Neural cell (in vitro differentiated cells): ENCODE data around the gene SOX18. TPM values are rescaled to one million over a fixed set of nuclear protein-coding genes. Genes with fewer than 3 reads are reported as not detected.

Source experiments
- H2AFZ ChIP-seq: fragments of 200-600, 300-800 bp; sonication (generic), shearing (Covaris generic); 2 replicates; pipeline ENCODE4 v1.6.0; 2014; ENCODE audit warnings: low read depth, mild to moderate bottlenecking, antibody characterized with exemption, low read length, moderate library complexity
- H3F3A ChIP-seq: fragments of 200-600 bp; shearing (Covaris generic); 2 replicates; pipeline ENCODE4 v1.6.1; 2016; ENCODE audit warnings: mild to moderate bottlenecking, moderate library complexity, mixed read lengths, antibody characterized with exemption, low read length; ENCODE audit not compliant: insufficient read depth, poor library complexity, severe bottlenecking
- H3K27ac ChIP-seq: fragments of 200-600, 300-800 bp; sonication (generic), shearing (Covaris generic); 2 replicates; pipeline ENCODE4 v1.5.1; 2014; ENCODE audit warnings: mild to moderate bottlenecking, low read length, moderate library complexity
- H3K27me3 ChIP-seq: fragments of 300-800, 200-600 bp; sonication (generic), shearing (Covaris generic); 2 replicates; pipeline ENCODE4 v1.6.0; 2014; ENCODE audit warnings: mild to moderate bottlenecking, low read depth, low read length, moderate library complexity; ENCODE audit not compliant: insufficient read depth
- H3K36me3 ChIP-seq: fragments of 300-800, 200-600 bp; sonication (generic), shearing (Covaris generic); 2 replicates; pipeline ENCODE4 v1.5.1; 2014; ENCODE audit warnings: mild to moderate bottlenecking, antibody characterized with exemption, low read length, moderate library complexity; ENCODE audit not compliant: insufficient read depth
- H3K4me2 ChIP-seq: fragments of 300-800, 200-600 bp; sonication (generic), shearing (Covaris generic); 2 replicates; pipeline ENCODE4 v1.6.0; 2014; ENCODE audit warnings: mild to moderate bottlenecking, low read length
- H3K4me3 ChIP-seq: fragments of 300-800, 200-600 bp; sonication (generic), shearing (Covaris generic); 2 replicates; pipeline ENCODE4 v1.5.1; 2014; ENCODE audit warnings: mild to moderate bottlenecking, low read length, moderate library complexity
- H3K79me2 ChIP-seq: fragments of 200-600 bp; shearing (Covaris generic); replicated peaks from 2 replicates; pipeline ENCODE4 v1.6.0; 2014; ENCODE audit warnings: mild to moderate bottlenecking, low read length, moderate library complexity; ENCODE audit not compliant: insufficient read depth
- H3K9ac ChIP-seq: fragments of 300-800, 200-600 bp; sonication (generic), shearing (Covaris generic); 2 replicates; pipeline ENCODE4 v1.6.1; 2016; ENCODE audit warnings: mild to moderate bottlenecking, low read length, mixed read lengths
- H3K9me2 ChIP-seq: fragments of 200-600 bp; shearing (Covaris generic); 2 replicates; pipeline ENCODE4 v1.6.1; 2016; ENCODE audit warnings: mild to moderate bottlenecking, low read length, mixed read lengths; ENCODE audit not compliant: insufficient read depth
- H3K9me3 ChIP-seq: fragments of 200-600, 300-800 bp; sonication (generic), shearing (Covaris generic); 2 replicates; pipeline ENCODE4 v1.6.1; 2016; ENCODE audit warnings: mild to moderate bottlenecking, mixed run types, low read length, moderate library complexity, mixed read lengths
- H4K20me1 ChIP-seq: fragments of 200-600 bp; shearing (Covaris generic); 2 replicates; pipeline ENCODE4 v1.6.1; 2016; ENCODE audit warnings: mild to moderate bottlenecking, mixed run types; ENCODE audit not compliant: insufficient read depth
- CTCF ChIP-seq: fragments of 450-650 bp; IDR thresholded peaks from 2 replicates; pipeline ENCODE4 v1.5.1; 2014; ENCODE audit warnings: antibody characterized with exemption, mild to moderate bottlenecking, moderate library complexity; ENCODE audit not compliant: poor library complexity, severe bottlenecking
- EP300 ChIP-seq: fragments of 450-650 bp; conservative IDR thresholded peaks from 2 replicates; pipeline ENCODE4 v1.6.1; 2014; ENCODE audit warnings: antibody characterized with exemption, mild to moderate bottlenecking, moderate library complexity; ENCODE audit not compliant: poor library complexity, severe bottlenecking
- EZH2 ChIP-seq: fragments of 200-600, 300-800 bp; shearing (Covaris generic), sonication (generic); IDR thresholded peaks from 2 replicates; pipeline ENCODE4 v1.6.1; 2014; ENCODE audit warnings: antibody characterized with exemption, low read length, borderline replicate concordance, mild to moderate bottlenecking; ENCODE audit not compliant: insufficient read depth, poor library complexity, severe bottlenecking
- MXI1 ChIP-seq: fragments of 450-650 bp; conservative IDR thresholded peaks from 2 replicates; pipeline ENCODE4 v1.6.1; 2014; ENCODE audit warnings: antibody characterized with exemption, mild to moderate bottlenecking; ENCODE audit not compliant: poor library complexity, severe bottlenecking
- POLR2AphosphoS5 ChIP-seq: IDR thresholded peaks from 2 replicates; pipeline ENCODE4 v1.6.1; 2012
- RAD21 ChIP-seq: fragments of 450-650 bp; conservative IDR thresholded peaks from 2 replicates; pipeline ENCODE4 v1.6.1; 2014; ENCODE audit warnings: antibody characterized with exemption, mild to moderate bottlenecking, moderate library complexity
- REST ChIP-seq: IDR thresholded peaks from 2 replicates; pipeline ENCODE4 v1.6.1; 2012; ENCODE audit warnings: borderline replicate concordance
- SMC3 ChIP-seq: fragments of 450-650 bp; conservative IDR thresholded peaks from 2 replicates; pipeline ENCODE4 v1.6.1; 2014; ENCODE audit warnings: antibody characterized with exemption, mild to moderate bottlenecking, moderate library complexity; ENCODE audit not compliant: poor library complexity
- TAF1 ChIP-seq: IDR thresholded peaks from 2 replicates; pipeline ENCODE4 v1.6.1; 2012; ENCODE audit warnings: low read depth
- polyA plus RNA-seq: library from polyadenylated mRNA; depleted of rRNA; stranded (reverse); fragments of >200 nt; gene quantifications from 2 replicates; pipeline ENCODE4 v1.2.3, GENCODE V29; 2014

Gene SOX18
- polyA plus RNA-seq, 1 donor from 2014 or later: 0.12 TPM

GRCh38 chr20:64003960-64004725 is 45.3 kb downstream of the SOX18 start:
- no peaks in the 10 kb centered on the region for H4K20me1 ChIP-seq
- TF ChIP-seq EP300 (no peak), REST (no peak), POLR2AphosphoS5 (no peak), RAD21 (no peak)
- H3K27ac ChIP-seq: no peak overlapping the region

GRCh38 chr20:64001607-64002011 is 47.8 kb downstream of the SOX18 start:
- Histone ChIP-seq H3K4me2 (no peak overlapping the region), H2AFZ (no peak overlapping the region), H3K36me3 (no peaks in the 10 kb centered on the region), H3K4me3 (no peak overlapping the region), H4K20me1 (no peaks in the 10 kb centered on the region), H3K27me3 (no peaks in the 10 kb centered on the region), H3K9ac (no peak overlapping the region), H3K79me2 (no peaks in the 10 kb centered on the region), H3K27ac (no peak overlapping the region), H3K9me2 (no peaks in the 10 kb centered on the region), H3F3A (no peaks in the 10 kb centered on the region), H3K9me3 (no peaks in the 10 kb centered on the region)
- TF ChIP-seq TAF1 (no peak), RAD21 (no peak), MXI1 (no peak), POLR2AphosphoS5 (no peak), EZH2 (no peak), SMC3 (no peak), CTCF (no peak)

More at GRCh38 chr20:64003960-64004725, 45.3 kb downstream of the SOX18 start:
- H2AFZ ChIP-seq: no peak overlapping the region
- no peaks in the 10 kb centered on the region for H3K27me3 ChIP-seq
- no peak overlapping the region for H3K4me3 ChIP-seq
- H3K79me2 ChIP-seq: no peaks in the 10 kb centered on the region
- no peak overlapping the region for H3K9ac ChIP-seq
- H3K9me3 ChIP-seq: no peaks in the 10 kb centered on the region
- no peak overlapping the region for H3K4me2 ChIP-seq
- H3K9me2 ChIP-seq: no peaks in the 10 kb centered on the region
- H3F3A ChIP-seq: no peaks in the 10 kb centered on the region
- H3K36me3 ChIP-seq: peaks cover 7% of the 10 kb centered on the region
